GM12892 (cell line): ENCODE data around the gene TXLNG.

Source experiments
- POLR2A ChIP-seq: IDR thresholded peaks from 2 replicates; pipeline ENCODE4 v1.6.1; 2011; ENCODE audit warnings: low read depth, low read length, control low read depth
- POLR2AphosphoS5 ChIP-seq: IDR thresholded peaks from 2 replicates; pipeline ENCODE4 v1.6.1; 2011; ENCODE audit warnings: low read depth, low read length, control low read depth
- TAF1 ChIP-seq: IDR thresholded peaks from 2 replicates; pipeline ENCODE4 v1.6.1; 2011; ENCODE audit warnings: low read depth, mild to moderate bottlenecking, control low read depth, low read length, borderline replicate concordance

- TF ChIP-seq POLR2AphosphoS5 (no peak), POLR2A (no peak), TAF1 (no peak)
Measured at GRCh38 chrX:16862829-16863228, 76.6 kb downstream of the TXLNG start.
